Natural killer cell (primary cell): ENCODE measurements around the gene DGKB. TPM values are rescaled to one million over a fixed set of nuclear protein-coding genes. Genes with fewer than 3 reads are reported as not detected.
"Not testable (repeated sequence)": the region's sequence is repeated elsewhere in the genome, so short reads cannot be mapped to it uniquely, and the experiment has no call there.

ENCODE experiments used
- ATAC-seq, 3 donors: fragments of 150-1000 bp in 2 of 3; fragments of 200-7000 bp in 1 of 3; cut with Tn5 transposase; 1 replicate in 1 of 3; 2 replicates in 2 of 3; pipeline ENCODE4 v1.10.0; 2021; ENCODE audit warnings: mild to moderate bottlenecking in 2 of 3, moderate library complexity in 2 of 3
- DNase-seq, 2 donors: peaks; one replicate each; pipeline versions ENCODE4 v3.0.0 to v3.0.0-alpha.2; 2013 to 2021; ENCODE audit warnings: mixed read lengths in 1 of 2
- H3K27ac ChIP-seq: one replicate; pipeline ENCODE4 v1.5.1; 2013; ENCODE audit warnings: mild to moderate bottlenecking, low read length
- H3K27me3 ChIP-seq: one replicate; pipeline ENCODE4 v1.6.1; 2013; ENCODE audit warnings: low read length; ENCODE audit not compliant: control insufficient read depth, insufficient read depth
- H3K36me3 ChIP-seq: one replicate; pipeline ENCODE4 v1.6.1; 2013; ENCODE audit warnings: low read length; ENCODE audit not compliant: control insufficient read depth, insufficient read depth
- H3K4me1 ChIP-seq: one replicate; pipeline ENCODE4 v1.6.1; 2013; ENCODE audit warnings: low read length; ENCODE audit not compliant: control insufficient read depth, insufficient read depth
- H3K4me3 ChIP-seq: one replicate; pipeline ENCODE4 v1.5.1; 2013; ENCODE audit warnings: low read length
- H3K9me3 ChIP-seq: one replicate; pipeline ENCODE4 v1.6.1; 2013; ENCODE audit warnings: low read length; ENCODE audit not compliant: control insufficient read depth, insufficient read depth
- H3K27ac Mint-ChIP-seq, 2 donors: one replicate each; pipeline ENCODE4 v1.8.0; 2022; ENCODE audit warnings: mild to moderate bottlenecking in 2 of 2, mixed read lengths in 2 of 2, moderate library complexity in 1 of 2
- H3K27me3 Mint-ChIP-seq, 2 donors: one replicate each; pipeline ENCODE4 v1.8.0; 2022; ENCODE audit warnings: low read depth in 2 of 2, mixed read lengths in 2 of 2
- H3K36me3 Mint-ChIP-seq: one replicate; pipeline ENCODE4 v1.8.0; 2022; ENCODE audit warnings: mixed read lengths
- H3K4me1 Mint-ChIP-seq, 2 donors: one replicate each; pipeline ENCODE4 v1.8.0; 2022; ENCODE audit warnings: mixed read lengths in 2 of 2
- H3K4me3 Mint-ChIP-seq: one replicate; pipeline ENCODE4 v1.8.0; 2022; ENCODE audit warnings: mild to moderate bottlenecking, moderate library complexity, mixed read lengths
- H3K9me3 Mint-ChIP-seq, 2 donors: one replicate each; pipeline ENCODE4 v1.8.0; 2022; ENCODE audit warnings: mixed read lengths in 2 of 2
- WGBS: methylation state at CpG from one replicate; pipeline ENCODE4 v1.1.7; 2013; ENCODE audit warnings: missing lambda C conversion rate; ENCODE audit not compliant: insufficient coverage; 5-methylcytosine and 5-hydroxymethylcytosine counted together
- intact Hi-C: fragments of 100-400 bp; cut with micrococcal nuclease; formaldehyde crosslinking; loops from one replicate; pipeline ENCODE4 v1.14.2; 2022
- total RNA-seq, 4 donors: library from RNA; stranded (reverse); fragments of 120-200 nt in 1 of 4; gene quantifications; one replicate each; pipeline versions ENCODE4 v1.2.3 to v1.2.4, GENCODE V29; 2013 to 2022
- TF ChIP-seq, protein P1 (sequence below): fragments of 200-600 bp; IDR thresholded peaks from one replicate; pipeline ENCODE4 v1.8.0; 2022; ENCODE audit warnings: antibody characterized with exemption

The DGKB gene
- total RNA-seq, 3 donors from 2014 or later (not counting 1 experiment from before 2014, with no cell fraction given): not detected

DNA sequence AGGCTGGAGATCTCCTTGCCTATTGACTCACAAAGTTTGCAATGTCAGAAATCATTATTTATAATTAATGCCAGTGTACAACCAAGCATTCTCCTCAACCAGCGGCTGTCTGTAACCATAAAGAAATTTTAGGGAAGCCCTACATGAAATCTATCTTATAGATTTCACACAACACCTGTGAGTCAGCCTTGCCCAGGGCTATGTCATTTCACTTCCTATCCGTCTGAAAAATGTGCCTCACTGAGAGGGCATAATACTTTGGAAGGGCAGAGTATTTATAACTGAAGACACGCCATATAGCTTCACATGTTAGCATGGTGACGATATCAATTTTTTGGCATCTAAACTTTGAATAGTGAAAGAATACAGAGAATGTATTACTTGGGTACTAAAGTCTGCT, 616.5 kb downstream of the DGKB start:
- Mint-ChIP-seq H3K4me3 (no peak overlapping the region), H3K9me3 (peaks cover 0 to under 1% of the 10 kb centered on the region in 2 donors), H3K27me3 (no peaks in the 10 kb centered on the region), H3K36me3 (no peaks in the 10 kb centered on the region), H3K27ac (no peak overlapping the region), H3K4me1 (no peaks in the 10 kb centered on the region)
- intact Hi-C loops: no loop called here
- WGBS: 72% methylated on average over 4 of the region's 4 CpGs
- H3K9me3 ChIP-seq: no peaks in the 10 kb centered on the region
- no peaks in the 10 kb centered on the region for H3K36me3 ChIP-seq
- DNase-seq: no peak
- no peak overlapping the region for H3K4me3 ChIP-seq
- H3K27ac ChIP-seq: no peak overlapping the region
- no peaks in the 10 kb centered on the region for H3K27me3 ChIP-seq
- TF ChIP-seq, protein P1, sequence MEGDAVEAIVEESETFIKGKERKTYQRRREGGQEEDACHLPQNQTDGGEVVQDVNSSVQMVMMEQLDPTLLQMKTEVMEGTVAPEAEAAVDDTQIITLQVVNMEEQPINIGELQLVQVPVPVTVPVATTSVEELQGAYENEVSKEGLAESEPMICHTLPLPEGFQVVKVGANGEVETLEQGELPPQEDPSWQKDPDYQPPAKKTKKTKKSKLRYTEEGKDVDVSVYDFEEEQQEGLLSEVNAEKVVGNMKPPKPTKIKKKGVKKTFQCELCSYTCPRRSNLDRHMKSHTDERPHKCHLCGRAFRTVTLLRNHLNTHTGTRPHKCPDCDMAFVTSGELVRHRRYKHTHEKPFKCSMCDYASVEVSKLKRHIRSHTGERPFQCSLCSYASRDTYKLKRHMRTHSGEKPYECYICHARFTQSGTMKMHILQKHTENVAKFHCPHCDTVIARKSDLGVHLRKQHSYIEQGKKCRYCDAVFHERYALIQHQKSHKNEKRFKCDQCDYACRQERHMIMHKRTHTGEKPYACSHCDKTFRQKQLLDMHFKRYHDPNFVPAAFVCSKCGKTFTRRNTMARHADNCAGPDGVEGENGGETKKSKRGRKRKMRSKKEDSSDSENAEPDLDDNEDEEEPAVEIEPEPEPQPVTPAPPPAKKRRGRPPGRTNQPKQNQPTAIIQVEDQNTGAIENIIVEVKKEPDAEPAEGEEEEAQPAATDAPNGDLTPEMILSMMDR: no peak
- ATAC-seq: no peak
- no peaks in the 10 kb centered on the region for H3K4me1 ChIP-seq

DNA sequence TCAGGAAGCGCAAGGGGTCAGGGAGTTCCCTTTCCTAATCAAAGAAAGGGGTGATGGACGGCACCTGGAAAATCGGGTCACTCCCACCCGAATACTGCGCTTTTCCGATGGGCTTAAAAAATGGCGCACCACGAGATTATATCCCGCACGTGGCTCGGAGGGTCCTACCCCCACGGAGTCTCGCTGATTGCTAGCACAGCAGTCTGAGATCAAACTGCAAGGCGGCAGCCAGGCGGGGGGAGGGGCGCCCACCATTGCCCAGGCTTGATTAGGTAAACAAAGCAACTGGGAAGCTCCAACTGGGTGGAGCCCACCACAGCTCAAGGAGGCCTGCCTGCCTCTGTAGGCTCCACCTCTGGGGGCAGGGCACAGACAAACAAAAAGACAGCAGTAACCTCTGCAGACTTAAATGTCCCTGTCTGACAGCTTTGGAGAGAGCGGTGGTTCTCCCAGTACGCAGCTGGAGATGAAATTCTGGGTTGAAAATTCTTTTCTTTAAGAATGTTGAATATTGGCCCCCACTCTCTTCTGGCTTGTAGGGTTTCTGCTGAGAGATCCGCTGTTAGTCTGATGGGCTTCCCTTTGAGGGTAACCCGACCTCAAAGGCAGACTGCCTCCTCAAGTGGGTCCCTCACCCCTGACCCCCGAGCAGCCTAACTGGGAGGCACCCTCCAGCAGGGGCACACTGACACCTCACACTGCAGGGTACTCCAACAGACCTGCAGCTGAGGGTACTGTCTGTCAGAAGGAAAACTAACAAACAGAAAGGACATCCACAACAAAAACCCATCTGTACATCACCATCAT, 623.3 kb downstream of the DGKB start:
- H3K36me3 Mint-ChIP-seq: peaks cover 10% of the 10 kb centered on the region
- H3K27me3 ChIP-seq, intact Hi-C loops, H3K27ac ChIP-seq, H3K27ac Mint-ChIP-seq, H3K9me3 ChIP-seq, H3K27me3 Mint-ChIP-seq, H3K4me1 ChIP-seq, H3K4me3 ChIP-seq, H3K4me1 Mint-ChIP-seq, H3K36me3 ChIP-seq, DNase-seq, ATAC-seq, H3K4me3 Mint-ChIP-seq: not testable (repeated sequence)
- WGBS: 62% methylated on average over 19 of the region's 21 CpGs
- H3K9me3 Mint-ChIP-seq: peaks cover 7 to 12% of the 10 kb centered on the region in 2 donors

DNA sequence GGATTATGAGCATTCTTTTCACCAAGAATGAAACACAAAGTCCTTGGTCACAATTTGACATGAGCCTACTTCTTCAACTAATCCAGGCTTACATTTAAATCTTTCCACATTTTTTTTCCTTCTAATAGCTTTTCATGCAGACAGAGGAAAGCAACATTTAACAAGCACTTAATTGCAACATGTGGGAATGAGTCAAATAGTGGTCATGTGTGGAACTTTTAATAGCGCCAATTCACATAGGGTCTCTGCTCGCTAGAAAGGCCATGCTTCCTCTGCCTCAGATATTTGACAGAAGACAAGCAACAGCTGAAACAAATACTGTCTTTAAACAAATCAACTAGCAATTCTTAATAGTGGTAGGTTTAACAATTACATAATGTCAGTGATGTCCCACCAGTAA, 627.2 kb downstream of the DGKB start:
- TF ChIP-seq, protein P1: no peak
- H3K36me3 Mint-ChIP-seq: peaks cover 13% of the 10 kb centered on the region
- no peaks in the 10 kb centered on the region for H3K4me1 Mint-ChIP-seq
- no peaks in the 10 kb centered on the region for H3K36me3 ChIP-seq
- no peaks in the 10 kb centered on the region for H3K4me1 ChIP-seq
- WGBS: 100% methylated on average over 2 of the region's 2 CpGs
- H3K27ac Mint-ChIP-seq: no peak overlapping the region
- no peak overlapping the region for H3K27ac ChIP-seq
- no peaks in the 10 kb centered on the region for H3K9me3 ChIP-seq
- H3K9me3 Mint-ChIP-seq: peaks cover 7 to 13% of the 10 kb centered on the region in 2 donors
- H3K4me3 ChIP-seq: no peak overlapping the region
- ATAC-seq: no peak
- H3K27me3 ChIP-seq: no peaks in the 10 kb centered on the region
- intact Hi-C loops: no loop called here
- no peaks in the 10 kb centered on the region for H3K27me3 Mint-ChIP-seq
- DNase-seq: no peak
- no peak overlapping the region for H3K4me3 Mint-ChIP-seq

DNA sequence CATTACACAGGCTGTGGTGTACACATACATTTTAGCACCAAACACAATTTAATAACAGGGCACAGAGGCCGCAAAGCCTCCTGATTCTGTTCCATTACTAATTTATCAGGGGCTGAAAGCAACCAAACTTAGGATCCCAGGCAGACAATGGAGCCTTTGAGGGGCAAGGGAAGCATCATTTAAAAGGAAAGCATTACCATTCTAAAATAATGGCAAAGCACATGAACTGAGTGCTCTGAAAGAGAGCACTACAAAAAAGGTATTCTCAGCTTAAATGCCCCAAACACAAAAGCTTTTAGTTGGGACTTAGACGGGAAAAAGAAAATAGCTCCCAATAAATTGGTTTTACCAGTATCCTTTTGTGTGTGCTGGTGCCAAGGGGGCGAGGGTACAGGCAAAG, 631.1 kb downstream of the DGKB start:
- no peak for DNase-seq
- Histone ChIP-seq H3K9me3 (no peaks in the 10 kb centered on the region), H3K4me3 (no peak overlapping the region), H3K4me1 (no peaks in the 10 kb centered on the region), H3K36me3 (no peaks in the 10 kb centered on the region), H3K27ac (no peak overlapping the region), H3K27me3 (no peaks in the 10 kb centered on the region)
- Mint-ChIP-seq H3K4me3 (no peak overlapping the region), H3K9me3 (peaks cover 3 to 11% of the 10 kb centered on the region in 2 donors), H3K27ac (no peak overlapping the region), H3K4me1 (no peaks in the 10 kb centered on the region), H3K36me3 (peaks cover 6% of the 10 kb centered on the region), H3K27me3 (no peaks in the 10 kb centered on the region)
- intact Hi-C loops: no loop called here
- ATAC-seq: no peak
- TF ChIP-seq, protein P1: no peak
- 74% methylated on average over 3 of the region's 3 CpGs for WGBS
